ENCODE measurements around the gene NAV3.

NAV3 gene

GRCh38 chr12:77841521-77841920 lies 10.8 kb downstream of the NAV3 start:
- H3K4me3 ChIP-seq (ENCODE audit: low read depth, low read length): no peak overlapping the region
- no peak for DNase-seq (ENCODE audit: low read depth)

GRCh38 chr12:77842430-77842829 lies 11.7 kb downstream of the NAV3 start:
- DNase-seq (ENCODE audit: low read depth): peak; percentile 43
- no peak overlapping the region for H3K4me3 ChIP-seq (ENCODE audit: low read depth, low read length)

DNA sequence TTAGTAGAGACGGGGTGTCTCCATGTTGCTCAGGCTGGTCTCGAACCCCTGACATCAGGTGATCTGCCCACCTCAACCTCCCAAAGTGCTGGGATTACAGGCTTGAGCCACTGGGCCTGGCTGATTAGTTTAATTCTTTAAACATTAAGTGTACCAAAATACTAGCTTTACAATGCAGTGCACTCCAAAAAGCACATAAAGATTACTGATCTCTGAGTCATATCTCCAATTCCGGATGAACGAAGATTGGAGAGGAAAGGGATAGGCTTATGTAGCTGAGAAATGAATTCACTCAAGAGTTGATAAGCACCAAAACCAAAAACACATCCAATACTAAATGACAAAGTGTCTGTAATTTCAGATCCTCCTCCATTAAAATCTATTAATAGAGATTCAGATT lies 15.1 kb downstream of the NAV3 start:
- DNase-seq (ENCODE audit: low read depth): peak; percentile 34
- no peak overlapping the region for H3K4me3 ChIP-seq (ENCODE audit: low read depth, low read length)

GRCh38 chr12:77847060-77847541 lies 16.4 kb downstream of the NAV3 start:
- peak; percentile 48 for DNase-seq (ENCODE audit: low read depth)
- no peak overlapping the region for H3K4me3 ChIP-seq (ENCODE audit: low read depth, low read length)

GRCh38 chr12:77847680-77848431 lies 17.2 kb downstream of the NAV3 start:
- H3K4me3 ChIP-seq (ENCODE audit: low read depth, low read length): no peak overlapping the region
- peak; percentile 78 for DNase-seq (ENCODE audit: low read depth)

GRCh38 chr12:77850129-77850528 lies 19.4 kb downstream of the NAV3 start:
- no peak for DNase-seq (ENCODE audit: low read depth)
- H3K4me3 ChIP-seq (ENCODE audit: low read depth, low read length): no peak overlapping the region

- no peak overlapping the region for H3K4me3 ChIP-seq (ENCODE audit: low read depth, low read length)
- DNase-seq (ENCODE audit: low read depth): no peak
Observed at GRCh38 chr12:77850698-77851097, 20.0 kb downstream of the NAV3 start.

GRCh38 chr12:77855548-77855947 lies 24.9 kb downstream of the NAV3 start:
- no peak overlapping the region for H3K4me3 ChIP-seq (ENCODE audit: low read depth, low read length)
- peak; percentile 14 for DNase-seq (ENCODE audit: low read depth)

DNA sequence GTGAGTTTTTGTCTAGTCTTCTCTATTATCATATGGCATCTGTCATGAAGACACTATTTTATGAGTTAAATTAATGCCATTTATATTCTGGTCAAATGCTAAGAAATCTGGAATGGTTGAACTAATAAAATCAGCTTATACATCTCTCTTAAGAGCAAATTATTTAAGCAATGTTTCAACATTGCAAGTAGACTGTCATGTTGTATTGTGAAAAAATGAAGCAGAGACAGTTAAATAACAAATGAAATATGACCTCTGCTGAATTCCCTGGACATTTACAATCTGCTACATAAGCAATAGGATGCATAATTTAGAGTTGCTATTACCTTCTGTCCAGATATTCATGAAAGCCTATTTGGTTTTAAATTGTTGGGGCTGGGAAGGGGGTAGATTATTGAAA lies 30.6 kb downstream of the NAV3 start:
- no peak overlapping the region for H3K4me3 ChIP-seq (ENCODE audit: low read depth, low read length)

GRCh38 chr12:77865178-77865577 lies 34.5 kb downstream of the NAV3 start:
- DNase-seq (ENCODE audit: low read depth): no peak
- no peak overlapping the region for H3K4me3 ChIP-seq (ENCODE audit: low read depth, low read length)

More for the DNA sequence above, 30.6 kb downstream of the NAV3 start:
- DNase-seq (ENCODE audit: low read depth): no peak

DNA sequence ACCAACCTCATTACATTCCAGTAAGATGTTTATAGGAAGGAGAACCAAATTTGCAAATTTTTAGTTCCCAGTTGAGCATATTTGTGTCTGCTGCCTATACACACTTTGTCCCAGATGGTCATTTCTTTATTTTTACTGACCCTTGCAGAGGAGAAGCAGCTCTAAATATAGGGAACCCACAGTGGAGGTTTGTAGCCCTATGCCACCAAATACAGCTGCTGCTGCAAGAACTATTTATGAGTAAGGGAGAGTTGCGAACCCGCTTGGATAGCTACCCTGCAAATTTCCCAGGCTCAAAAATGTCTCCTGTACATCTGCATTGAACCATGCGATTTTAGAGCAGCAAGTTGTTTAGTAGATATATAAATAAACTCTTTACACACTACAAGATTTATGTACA lies 48.2 kb downstream of the NAV3 start:
- H3K4me3 ChIP-seq (ENCODE audit: low read depth, low read length): no peak overlapping the region
- no peak for DNase-seq (ENCODE audit: low read depth)

DNA sequence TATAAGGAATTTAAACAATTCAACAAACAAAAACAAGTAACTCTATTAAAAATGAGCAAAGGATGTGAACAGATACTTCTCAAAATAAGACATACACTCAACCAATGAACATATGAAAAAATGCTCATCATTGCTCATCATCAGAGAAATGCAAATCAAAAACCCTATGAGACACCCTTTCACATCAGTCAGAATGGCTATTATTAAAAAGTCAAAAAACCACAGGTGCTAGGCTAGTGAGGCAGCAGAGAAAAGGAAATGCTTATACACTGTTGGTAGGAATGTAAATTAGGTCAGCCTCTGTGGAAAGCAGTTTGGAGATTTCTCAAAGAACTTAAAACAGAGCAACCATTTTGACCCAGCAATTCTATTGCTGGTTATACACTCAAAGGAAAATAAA lies 52.0 kb downstream of the NAV3 start:
- DNase-seq (ENCODE audit: low read depth): no peak
- H3K4me3 ChIP-seq (ENCODE audit: low read depth, low read length): no peak overlapping the region

DNA sequence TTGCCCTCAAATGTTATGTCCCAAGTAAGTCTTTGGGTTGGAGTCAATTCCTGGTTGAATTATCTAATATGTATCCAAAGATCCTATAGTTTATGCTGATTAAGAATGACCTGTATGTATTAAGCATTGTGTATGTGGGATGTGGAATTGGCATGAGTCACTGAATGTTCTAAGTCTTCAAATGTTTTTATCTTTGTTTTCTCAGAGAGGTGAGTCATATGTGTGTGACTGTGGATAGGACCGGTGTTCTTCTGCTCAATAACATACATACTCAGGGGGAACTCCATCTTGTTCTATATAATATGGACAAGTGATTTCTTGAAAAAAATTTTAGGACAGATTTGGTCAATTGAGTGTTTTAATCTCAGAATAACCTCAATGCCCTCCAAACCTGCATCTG lies 57.9 kb downstream of the NAV3 start:
- peak; percentile 74 for DNase-seq (ENCODE audit: low read depth)
- no peak overlapping the region for H3K4me3 ChIP-seq (ENCODE audit: low read depth, low read length)

DNA sequence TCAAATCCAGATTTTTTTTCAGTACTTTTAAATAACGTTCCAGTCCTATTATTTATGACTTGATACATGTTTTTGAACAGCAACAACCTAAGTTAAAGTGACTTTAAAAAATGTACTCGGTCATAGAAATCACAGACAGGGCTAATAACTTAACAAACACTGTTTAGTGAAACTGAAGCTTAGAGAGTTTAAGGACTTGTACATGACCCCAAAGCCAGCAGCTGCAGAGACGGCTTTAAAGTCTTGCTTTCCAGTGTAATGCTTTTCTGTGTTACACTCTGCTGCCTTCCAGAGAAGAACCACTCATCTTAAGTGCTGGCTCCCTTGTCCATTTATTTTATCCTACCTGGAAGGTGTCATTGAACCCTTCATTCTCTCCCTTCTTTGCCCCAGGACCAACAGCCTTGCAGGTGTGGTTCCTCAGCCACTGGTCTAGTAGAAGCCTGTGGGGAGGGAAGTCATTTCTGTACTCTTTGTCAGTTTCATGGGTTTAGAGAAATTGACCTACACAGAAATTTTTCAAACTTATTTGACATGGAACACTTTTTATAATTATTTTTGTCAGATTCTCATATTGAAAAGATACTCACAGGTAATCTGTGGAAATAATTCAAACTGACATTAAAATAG lies 60.9 kb downstream of the NAV3 start:
- no peak for DNase-seq (ENCODE audit: low read depth)
- H3K4me3 ChIP-seq (ENCODE audit: low read depth, low read length): no peak overlapping the region

GRCh38 chr12:77893918-77894317 lies 63.2 kb downstream of the NAV3 start:
- H3K4me3 ChIP-seq (ENCODE audit: low read depth, low read length): no peak overlapping the region
- DNase-seq (ENCODE audit: low read depth): peak; percentile 30

DNA sequence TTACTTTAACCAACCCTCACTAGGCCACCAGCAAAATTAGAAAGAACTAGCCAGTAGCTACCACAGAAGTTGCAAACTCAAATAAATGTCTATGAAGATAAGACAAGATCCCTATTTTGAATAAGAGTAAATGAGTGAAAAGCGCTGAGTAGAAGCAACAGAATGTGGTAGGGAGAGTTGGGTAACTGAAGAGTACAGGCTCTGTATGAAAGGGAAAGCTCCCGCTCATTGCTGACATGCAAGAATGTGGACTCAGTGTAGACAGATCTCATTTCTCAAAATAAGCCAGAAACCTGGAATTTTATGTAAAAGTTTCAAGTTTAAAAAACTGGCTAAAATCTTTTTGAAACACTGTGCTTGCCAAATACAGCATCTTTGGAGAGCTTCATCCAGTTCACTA lies 63.9 kb downstream of the NAV3 start:
- H3K4me3 ChIP-seq (ENCODE audit: low read depth, low read length): no peak overlapping the region
- no peak for DNase-seq (ENCODE audit: low read depth)

DNA sequence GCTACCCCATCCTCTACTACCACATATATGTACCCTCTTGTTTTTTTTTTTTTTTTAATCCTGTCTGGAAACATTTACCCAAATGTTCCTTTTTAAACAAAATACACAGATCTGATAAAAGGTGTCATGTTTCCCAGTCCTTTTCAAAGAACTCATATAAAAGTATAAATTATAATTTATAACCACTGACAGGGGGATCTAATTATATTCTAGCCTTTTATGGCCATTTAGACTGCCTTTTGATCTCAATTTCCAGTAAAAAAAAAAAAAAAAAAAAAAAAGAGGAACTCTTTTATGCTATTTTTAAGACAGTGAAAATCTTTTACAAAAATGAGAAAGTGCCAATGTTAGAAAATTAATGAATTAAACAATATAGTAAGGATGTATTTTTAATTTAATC lies 65.0 kb downstream of the NAV3 start:
- H3K4me3 ChIP-seq (ENCODE audit: low read depth, low read length): no peak overlapping the region
- DNase-seq (ENCODE audit: low read depth): no peak

DNA sequence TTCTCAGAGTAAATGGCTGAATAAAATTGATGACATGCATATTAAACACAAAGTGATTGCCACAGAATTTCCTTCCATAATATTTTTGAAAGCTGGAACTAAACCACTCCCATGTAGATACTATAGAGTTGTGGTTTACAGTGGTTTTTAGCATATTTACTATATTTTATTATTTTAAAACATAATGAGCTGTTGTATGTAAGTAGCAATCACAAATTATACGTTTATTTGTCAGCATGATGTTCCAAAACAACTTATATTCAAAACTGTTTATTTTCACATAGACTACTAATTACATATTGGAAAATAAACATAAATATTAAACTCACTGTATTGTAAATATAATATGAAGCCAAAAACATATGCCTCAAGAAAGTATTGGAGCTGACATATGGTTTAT lies 77.2 kb downstream of the NAV3 start:
- no peak for DNase-seq (ENCODE audit: low read depth)
- H3K4me3 ChIP-seq (ENCODE audit: low read depth, low read length): no peak overlapping the region

DNA sequence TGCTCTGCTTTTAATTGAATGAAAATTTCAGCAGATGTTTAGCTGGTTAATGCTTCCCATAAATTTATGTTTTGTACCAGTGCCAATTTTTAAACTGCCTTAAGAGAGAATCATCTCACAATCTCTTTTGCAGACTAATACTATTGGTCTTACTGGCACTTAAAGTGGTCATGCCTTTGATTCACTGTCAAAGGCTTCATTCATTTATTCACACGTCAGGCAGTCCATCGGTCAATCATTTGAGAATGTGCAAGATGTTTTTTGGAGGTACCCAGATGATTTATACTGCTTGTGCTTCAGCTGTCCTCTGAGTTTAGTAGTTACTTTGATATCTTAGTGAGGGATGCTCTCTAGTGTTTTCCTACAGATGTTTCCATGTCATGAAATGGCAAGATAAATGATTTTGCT lies 83.4 kb downstream of the NAV3 start:
- no peak for DNase-seq (ENCODE audit: low read depth)
- no peak overlapping the region for H3K4me3 ChIP-seq (ENCODE audit: low read depth, low read length)

DNA sequence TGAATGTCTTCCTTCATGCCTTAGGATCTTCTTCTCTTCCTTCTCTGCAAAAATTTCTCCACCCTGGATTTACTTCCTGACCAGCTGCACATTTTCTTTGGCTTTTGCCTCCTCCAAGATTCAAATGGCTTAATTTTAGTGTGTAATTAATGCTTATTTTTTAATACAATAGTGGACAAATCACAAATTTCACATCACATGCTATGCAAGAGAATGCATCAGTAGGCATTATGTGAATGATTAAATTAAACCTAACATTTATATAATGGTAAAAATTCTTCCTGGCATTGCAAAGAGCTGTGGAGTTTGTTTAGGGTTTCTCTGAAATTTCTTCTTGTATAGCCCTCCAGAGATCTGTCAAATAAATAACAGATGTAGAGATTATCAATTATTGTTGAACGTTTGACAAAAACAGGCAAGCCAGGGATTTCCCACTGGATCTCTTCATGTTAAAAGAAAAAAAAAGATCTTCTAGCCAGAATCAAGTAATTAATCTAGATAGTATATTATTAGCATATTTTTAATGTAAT lies 84.4 kb downstream of the NAV3 start:
- no peak for DNase-seq (ENCODE audit: low read depth)
- no peak overlapping the region for H3K4me3 ChIP-seq (ENCODE audit: low read depth, low read length)

DNA sequence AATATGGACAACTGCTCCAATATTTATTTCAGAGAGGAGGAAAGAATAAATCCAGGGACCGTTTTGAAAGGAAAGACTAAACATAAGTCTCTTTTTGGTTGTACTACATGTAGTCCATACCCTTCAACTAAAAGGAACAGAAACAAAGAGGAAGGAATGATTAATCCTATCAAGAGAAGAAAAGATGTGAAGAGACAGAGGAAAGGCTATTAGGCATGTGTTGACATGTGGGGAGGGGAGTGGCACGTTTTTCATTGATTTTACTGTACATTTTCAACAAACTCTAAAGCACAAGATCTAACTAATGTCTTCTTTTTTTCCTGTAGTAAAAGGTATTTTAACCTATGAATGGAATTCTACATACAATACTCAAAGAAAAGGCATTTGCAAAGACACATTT lies 85.6 kb downstream of the NAV3 start:
- DNase-seq (ENCODE audit: low read depth): no peak
- H3K4me3 ChIP-seq (ENCODE audit: low read depth, low read length): no peak overlapping the region

All from skeletal muscle cell (primary cell).